Liver (tissue), 9 donors: ENCODE results near the gene DIAPH2. TPM values are rescaled to one million over a fixed set of nuclear protein-coding genes. Genes with fewer than 3 reads are reported as not detected.

Source experiments
- DNase-seq: peaks from one replicate; pipeline ENCODE4 v3.0.0-alpha.2; 2017; ENCODE audit warnings: low spot score
- H3K27ac ChIP-seq, 2 donors: one replicate each; pipeline ENCODE4 v1.7.0; 2013; ENCODE audit warnings: inconsistent platforms in 2 of 2, low read length in 2 of 2, control low read depth in 1 of 2, low read depth in 1 of 2, mild to moderate bottlenecking in 1 of 2
- H3K27me3 ChIP-seq, 4 donors: one replicate each; pipeline versions ENCODE4 v1.6.1 to v1.7.0; 2013; ENCODE audit warnings: low read length in 3 of 4, inconsistent platforms in 1 of 4, mild to moderate bottlenecking in 1 of 4, moderate library complexity in 1 of 4; ENCODE audit not compliant: control insufficient read depth in 4 of 4, insufficient read depth in 4 of 4
- H3K36me3 ChIP-seq, 4 donors: one replicate each; pipeline versions ENCODE4 v1.6.1 to v1.7.0; 2013; ENCODE audit warnings: low read length in 3 of 4, mild to moderate bottlenecking in 3 of 4, low read depth in 1 of 4, moderate library complexity in 1 of 4; ENCODE audit not compliant: control insufficient read depth in 4 of 4, insufficient read depth in 3 of 4
- H3K4me1 ChIP-seq, 4 donors: one replicate each; pipeline versions ENCODE4 v1.6.1 to v1.7.0; 2013; ENCODE audit warnings: low read length in 3 of 4, mild to moderate bottlenecking in 3 of 4, moderate library complexity in 1 of 4; ENCODE audit not compliant: control insufficient read depth in 4 of 4, insufficient read depth in 4 of 4
- H3K4me3 ChIP-seq, 3 donors: one replicate each; pipeline versions ENCODE4 v1.6.1 to v1.7.0; 2013; ENCODE audit warnings: low read length in 3 of 3, control low read depth in 1 of 3, low read depth in 1 of 3, mild to moderate bottlenecking in 1 of 3
- H3K9ac ChIP-seq, 2 donors: one replicate each; pipeline ENCODE4 v1.7.0; 2013; ENCODE audit warnings: low read length in 2 of 2, mild to moderate bottlenecking in 2 of 2, moderate library complexity in 2 of 2, control low read depth in 1 of 2, low read depth in 1 of 2
- H3K9me3 ChIP-seq, 4 donors: one replicate each; pipeline versions ENCODE4 v1.6.1 to v1.7.0; 2013; ENCODE audit warnings: low read length in 3 of 4; ENCODE audit not compliant: control insufficient read depth in 4 of 4
- ATF3 ChIP-seq: IDR thresholded peaks from 2 replicates; pipeline ENCODE4 v1.6.1; 2016; ENCODE audit warnings: antibody characterized with exemption
- CTCF ChIP-seq: fragments of 150-350 bp; IDR thresholded peaks from 2 replicates; pipeline ENCODE4 v1.5.1; 2017; ENCODE audit warnings: improper control_type of control experiment, low read depth, low read length; ENCODE audit not compliant: missing input control
- EGR1 ChIP-seq, 2 donors: IDR thresholded peaks; 2 replicates each; pipeline ENCODE4 v1.6.1; 2016 to 2018; ENCODE audit warnings: antibody characterized with exemption in 2 of 2, low read depth in 2 of 2
- FOXA1 ChIP-seq: IDR thresholded peaks from 2 replicates; pipeline ENCODE4 v1.6.1; 2016; ENCODE audit warnings: antibody characterized with exemption
- FOXA2 ChIP-seq: IDR thresholded peaks from 2 replicates; pipeline ENCODE4 v1.6.1; 2016; ENCODE audit warnings: antibody characterized with exemption
- GABPA ChIP-seq, 2 donors: IDR thresholded peaks in 1 of 2; conservative IDR thresholded peaks in 1 of 2; 2 replicates each; pipeline ENCODE4 v1.6.1; 2016; ENCODE audit warnings: antibody characterized with exemption in 2 of 2, mild to moderate bottlenecking in 1 of 2, moderate library complexity in 1 of 2
- HNF4A ChIP-seq, 2 donors: conservative IDR thresholded peaks; 2 replicates each; pipeline ENCODE4 v1.6.1; 2016; ENCODE audit warnings: antibody characterized with exemption in 2 of 2, mild to moderate bottlenecking in 2 of 2
- HNF4G ChIP-seq: IDR thresholded peaks from 2 replicates; pipeline ENCODE4 v1.6.1; 2016; ENCODE audit warnings: antibody characterized with exemption
- JUND ChIP-seq, 2 donors: IDR thresholded peaks; 2 replicates each; pipeline ENCODE4 v1.6.1; 2016; ENCODE audit warnings: antibody characterized with exemption in 2 of 2
- MAX ChIP-seq: IDR thresholded peaks from 2 replicates; pipeline ENCODE4 v1.6.1; 2016; ENCODE audit warnings: antibody characterized with exemption
- NR2F2 ChIP-seq: IDR thresholded peaks from 2 replicates; pipeline ENCODE4 v1.6.1; 2016; ENCODE audit warnings: antibody characterized with exemption
- RAD21 ChIP-seq, 2 donors: IDR thresholded peaks; 2 replicates each; pipeline ENCODE4 v1.6.1; 2016; ENCODE audit warnings: antibody characterized with exemption in 2 of 2, mild to moderate bottlenecking in 2 of 2
- REST ChIP-seq: IDR thresholded peaks from 2 replicates; pipeline ENCODE4 v1.6.1; 2016; ENCODE audit warnings: antibody characterized with exemption, mild to moderate bottlenecking
- RXRA ChIP-seq, 2 donors: IDR thresholded peaks; 2 replicates each; pipeline ENCODE4 v1.6.1; 2017 to 2018; ENCODE audit warnings: antibody characterized with exemption in 2 of 2, mild to moderate bottlenecking in 1 of 2
- SP1 ChIP-seq: IDR thresholded peaks from 2 replicates; pipeline ENCODE4 v1.6.1; 2018; ENCODE audit warnings: antibody characterized with exemption, mild to moderate bottlenecking
- TAF1 ChIP-seq: conservative IDR thresholded peaks from 2 replicates; pipeline ENCODE4 v1.6.1; 2016; ENCODE audit warnings: antibody characterized with exemption, mild to moderate bottlenecking
- YY1 ChIP-seq: IDR thresholded peaks from 2 replicates; pipeline ENCODE4 v1.6.1; 2016; ENCODE audit warnings: antibody characterized with exemption, mild to moderate bottlenecking
- ZBTB33 ChIP-seq: IDR thresholded peaks from 2 replicates; pipeline ENCODE4 v1.6.1; 2016; ENCODE audit warnings: antibody characterized with exemption
- WGBS: extraction: QIAGEN DNeasy Blood & Tissue Kit; methylation state at CpG from one replicate; pipeline ENCODE4 v1.1.7; 2013; 5-methylcytosine and 5-hydroxymethylcytosine counted together
- polyA plus RNA-seq, 2 donors: library from polyadenylated mRNA; stranded (reverse) in 1 of 2; unstranded in 1 of 2; fragments of 200-250 nt in 1 of 2; fragments of >200 nt in 1 of 2; fragmentation: Nextera tagmentation in 1 of 2; extraction: Ambion mirVana in 1 of 2; gene quantifications; one replicate each; pipeline versions ENCODE4 v1.2.1 to v1.2.3, GENCODE V29; 2013 to 2015
- total RNA-seq, 2 donors: library from RNA; depleted of rRNA; stranded (reverse); fragments of >200 nt; gene quantifications; one replicate each; pipeline ENCODE4 v1.2.3, GENCODE V29; 2014
- donor health status: healthy.
- donor health status: healthy.
- donor health status: healthy.
- donor health status: healthy.
- donor health status: healthy.

The DIAPH2 gene
- total and polyA plus RNA-seq, 4 donors: 2.7 to 16.6 (median 5.3) TPM

- WGBS: 97% methylated on average over 2 of the region's 2 CpGs
Observed at GRCh38 chrX:96833333-96833732, 148.7 kb downstream of the DIAPH2 start.

More at GRCh38 chrX:96833333-96833732, 148.7 kb downstream of the DIAPH2 start:
- H3K4me1 ChIP-seq: no peaks in the 10 kb centered on the region
- H3K9me3 ChIP-seq: no peaks in the 10 kb centered on the region
- H3K27ac ChIP-seq: no peak overlapping the region
- TF ChIP-seq CTCF (no peak), FOXA1 (no peak), REST (no peak), SP1 (no peak), JUND (IDR thresholded peaks at IDR 0.05) (no peak), YY1 (no peak), GABPA (IDR thresholded peaks at IDR 0.05 in 1 of 2, conservative IDR thresholded peaks at IDR 0.05 in 1 of 2) (no peak), MAX (no peak), EGR1 (IDR thresholded peaks at IDR 0.05; ENCODE audit: low read depth in 2 of 2) (no peak), ZBTB33 (no peak), HNF4A (conservative IDR thresholded peaks at IDR 0.05) (no peak), FOXA2 (no peak), RAD21 (IDR thresholded peaks at IDR 0.05) (no peak), RXRA (IDR thresholded peaks at IDR 0.05) (no peak), HNF4G (no peak), NR2F2 (no peak), ATF3 (no peak), TAF1 (no peak)
- no peaks in the 10 kb centered on the region for H3K36me3 ChIP-seq
- no peak overlapping the region for H3K9ac ChIP-seq
- no peaks in the 10 kb centered on the region for H3K27me3 ChIP-seq
- no peak overlapping the region for H3K4me3 ChIP-seq
- DNase-seq: no peak
